Small intestine (tissue), 7 donors: ENCODE results near the gene ABT1. TPM values are rescaled to one million over a fixed set of nuclear protein-coding genes. Genes with fewer than 3 reads are reported as not detected.

ENCODE experiments used
- DNase-seq, 2 donors: peaks; one replicate each; pipeline versions ENCODE4 v3.0.0 to v3.0.0-alpha.2; 2013
- FAIRE-seq: peaks from 2 replicates; lab custom pipeline; 2012; peaks lifted over from hg19 to GRCh38; lab: Jason Lieb, UNC
- H3K27ac ChIP-seq, 3 donors: one replicate each; pipeline ENCODE4 v1.5.1; 2013; ENCODE audit warnings: low read length in 2 of 3, mild to moderate bottlenecking in 2 of 3, control low read depth in 1 of 3, inconsistent platforms in 1 of 3, low read depth in 1 of 3, moderate library complexity in 1 of 3
- H3K27me3 ChIP-seq, 3 donors: one replicate each; pipeline ENCODE4 v1.6.1; 2013; ENCODE audit warnings: low read length in 3 of 3, inconsistent platforms in 1 of 3; ENCODE audit not compliant: control insufficient read depth in 3 of 3, insufficient read depth in 3 of 3
- H3K36me3 ChIP-seq, 3 donors: one replicate each; pipeline ENCODE4 v1.6.1; 2013; ENCODE audit warnings: low read length in 3 of 3, inconsistent platforms in 1 of 3, low read depth in 1 of 3, mild to moderate bottlenecking in 1 of 3, moderate library complexity in 1 of 3; ENCODE audit not compliant: control insufficient read depth in 3 of 3, insufficient read depth in 2 of 3
- H3K4me1 ChIP-seq, 3 donors: one replicate each; pipeline ENCODE4 v1.6.1; 2013; ENCODE audit warnings: low read length in 2 of 3, inconsistent platforms in 1 of 3, low read depth in 1 of 3, mild to moderate bottlenecking in 1 of 3, moderate library complexity in 1 of 3; ENCODE audit not compliant: control insufficient read depth in 3 of 3, insufficient read depth in 2 of 3
- H3K4me3 ChIP-seq, 3 donors: one replicate each; pipeline ENCODE4 v1.5.1; 2013; ENCODE audit warnings: low read length in 3 of 3, control low read depth in 1 of 3, inconsistent platforms in 1 of 3, low read depth in 1 of 3, mild to moderate bottlenecking in 1 of 3, moderate library complexity in 1 of 3
- H3K9me3 ChIP-seq, 2 donors: one replicate each; pipeline ENCODE4 v1.6.1; 2013; ENCODE audit warnings: low read depth in 1 of 2, low read length in 1 of 2; ENCODE audit not compliant: control insufficient read depth in 2 of 2, insufficient read depth in 1 of 2
- WGBS, 3 donors: extraction: QIAGEN DNeasy Blood & Tissue Kit; methylation state at CpG; one replicate each; pipeline ENCODE4 v1.1.7; 2013; 5-methylcytosine and 5-hydroxymethylcytosine counted together
- polyA plus RNA-seq, 4 donors: library from polyadenylated mRNA; stranded (reverse) in 3 of 4; unstranded in 1 of 4; fragments of 200-250 nt in 3 of 4; fragments of 120-200 nt in 1 of 4; gene quantifications; one replicate each; pipeline versions ENCODE4 v1.2.1 to v1.2.3, GENCODE V29; 2013
- donor health status: healthy with polysubstance abuse.
- donor health status: control.
- donor health status: control.
- donor health status: Bipolar disorder and iron deficiency.
- donor health status: healthy.

Gene ABT1
- polyA plus RNA-seq, 4 donors: 16.4 to 20.9 (median 17.8) TPM

DNA sequence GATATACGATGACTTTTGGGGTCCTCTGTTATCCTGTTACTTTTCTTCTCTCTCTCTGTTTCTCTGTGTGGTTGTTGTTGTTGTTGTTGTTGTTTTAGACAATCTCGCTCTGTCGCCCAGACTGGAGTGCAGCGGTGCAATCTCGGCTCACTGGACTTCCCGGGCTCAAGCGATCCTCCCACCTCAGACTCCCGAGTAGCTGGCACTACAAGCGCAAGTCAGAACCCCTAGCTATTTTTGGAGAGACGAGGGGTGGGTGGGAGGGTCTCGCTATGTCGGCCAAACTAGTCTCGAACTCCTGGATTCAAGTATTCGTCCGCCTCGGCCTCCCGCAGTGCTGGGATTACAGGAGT, 19.1 kb upstream of the ABT1 start:
- Histone ChIP-seq H3K4me1 (peaks cover 0 to 7% (median 3%) of the 10 kb centered on the region in 3 donors), H3K4me3 (peak overlapping the region in 1 of 3 donors; percentile 34), H3K9me3 (peaks cover 0 to 14% of the 10 kb centered on the region in 2 donors), H3K27ac (no peak overlapping the region), H3K36me3 (no peaks in the 10 kb centered on the region), H3K27me3 (peaks cover 0 to 43% (median 7%) of the 10 kb centered on the region in 3 donors)
- 15 to 31% (median 26%) methylated on average over 14 to 17 of the region's 17 CpGs for WGBS, 3 donors
- DNase-seq (no peak), FAIRE-seq (no peak)

DNA sequence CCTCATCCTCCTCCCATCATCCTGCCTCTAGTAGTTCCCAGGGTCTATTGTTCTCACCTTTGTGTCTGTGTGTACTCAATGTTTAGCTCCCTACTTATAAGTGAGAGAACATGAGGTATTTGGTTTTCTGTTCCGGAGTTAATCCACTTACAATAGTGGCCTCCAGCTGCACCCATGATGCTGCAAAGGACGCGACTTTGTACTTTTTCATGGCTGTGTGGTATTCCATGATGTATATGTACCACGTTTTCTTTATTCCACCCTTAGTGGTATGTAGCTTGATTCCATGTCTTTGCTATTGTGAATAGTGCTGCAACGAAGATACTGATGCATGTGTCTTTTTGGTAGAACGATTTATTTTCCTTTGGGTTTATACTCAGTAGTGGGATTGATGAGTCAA, 18.5 kb upstream of the ABT1 start:
- peaks cover 0 to 7% (median 3%) of the 10 kb centered on the region in 3 donors for H3K4me1 ChIP-seq
- H3K9me3 ChIP-seq: peaks cover 0 to 14% of the 10 kb centered on the region in 2 donors
- DNase-seq: no peak
- no peak overlapping the region for H3K4me3 ChIP-seq
- peaks cover 0 to 48% (median 9%) of the 10 kb centered on the region in 3 donors for H3K27me3 ChIP-seq
- no peak overlapping the region for H3K27ac ChIP-seq
- whole genome bisulfite sequencing, 3 donors: 83 to 90% (median 87%) methylated on average over 6 of the region's 6 CpGs
- no peak for FAIRE-seq
- no peaks in the 10 kb centered on the region for H3K36me3 ChIP-seq

- Histone ChIP-seq H3K36me3 (no peaks in the 10 kb centered on the region), H3K9me3 (peaks cover 0 to 14% of the 10 kb centered on the region in 2 donors), H3K27ac (no peak overlapping the region), H3K27me3 (peaks cover 0 to 52% (median 9%) of the 10 kb centered on the region in 3 donors), H3K4me3 (no peak overlapping the region), H3K4me1 (peaks cover 0 to 7% (median 3%) of the 10 kb centered on the region in 3 donors)
- no peak for DNase-seq
- 85 to 100% (median 100%) methylated on average over 1 of the region's 1 CpG for WGBS, 3 donors
- no peak for FAIRE-seq
Measured at GRCh38 chr6:26578741-26579140, 18.0 kb upstream of the ABT1 start.

DNA sequence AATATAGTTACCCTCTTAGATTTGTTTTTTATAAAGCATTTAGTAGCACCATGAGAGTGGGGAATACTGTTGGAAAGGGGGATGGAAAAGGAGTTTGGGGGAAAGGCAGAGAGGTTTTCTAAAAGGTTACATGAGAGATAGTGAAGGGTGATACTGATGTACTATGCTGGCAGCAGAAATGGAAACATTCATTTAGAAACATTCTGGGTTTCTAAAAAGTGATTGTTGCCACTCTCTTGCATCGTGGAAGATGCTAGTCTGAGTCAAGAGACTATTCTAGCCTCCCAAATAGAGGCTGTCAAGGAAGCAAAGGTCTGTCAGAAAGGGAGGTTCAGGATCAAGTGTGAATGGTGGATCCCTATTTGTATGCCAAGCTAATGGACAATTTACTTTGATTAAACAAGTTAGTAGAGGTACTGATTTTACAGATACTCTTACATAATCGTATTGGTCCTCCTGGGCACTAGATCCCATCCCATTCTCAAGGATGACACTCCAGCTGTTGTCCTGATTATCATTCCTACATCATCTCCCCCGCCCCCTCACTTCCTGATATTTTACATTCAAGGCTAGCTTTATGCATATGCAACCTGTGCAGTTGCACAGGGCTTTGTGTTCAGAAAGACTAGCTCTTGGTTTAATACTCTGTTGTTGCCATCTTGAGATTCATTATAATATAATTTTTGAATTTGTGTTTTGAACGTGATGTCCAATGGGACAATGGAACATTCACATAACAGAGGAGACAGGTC, 15.4 kb upstream of the ABT1 start:
- Histone ChIP-seq H3K36me3 (no peaks in the 10 kb centered on the region), H3K9me3 (peaks cover 0 to 10% of the 10 kb centered on the region in 2 donors), H3K4me1 (peaks cover 0 to 7% (median 3%) of the 10 kb centered on the region in 3 donors), H3K27ac (no peak overlapping the region), H3K27me3 (peaks cover 0 to 46% (median 12%) of the 10 kb centered on the region in 3 donors), H3K4me3 (no peak overlapping the region)
- no peak for DNase-seq
- 52 to 65% (median 56%) methylated on average over 4 of the region's 4 CpGs for WGBS, 3 donors
- no peak for FAIRE-seq

- H3K4me3 ChIP-seq: no peak overlapping the region
- no peak overlapping the region for H3K27ac ChIP-seq
- peaks cover 0 to 33% (median 3%) of the 10 kb centered on the region in 3 donors for H3K27me3 ChIP-seq
- 92 to 93% (median 92%) methylated on average over 21 of the region's 21 CpGs for WGBS, 3 donors
- H3K4me1 ChIP-seq: no peaks in the 10 kb centered on the region
- DNase-seq: no peak
- H3K36me3 ChIP-seq: no peaks in the 10 kb centered on the region
- no peak for FAIRE-seq
- no peaks in the 10 kb centered on the region for H3K9me3 ChIP-seq
Measured at GRCh38 chr6:26588965-26589364, 7.8 kb upstream of the ABT1 start.

- Histone ChIP-seq H3K4me1 (peaks cover 0 to 1% (median under 1%) of the 10 kb centered on the region in 3 donors), H3K27ac (no peak overlapping the region), H3K36me3 (no peaks in the 10 kb centered on the region), H3K4me3 (no peak overlapping the region), H3K27me3 (peaks cover 0 to 31% (median 2%) of the 10 kb centered on the region in 3 donors), H3K9me3 (no peaks in the 10 kb centered on the region)
- DNase-seq: no peak
- FAIRE-seq: no peak
- WGBS, 3 donors: 49 to 57% (median 51%) methylated on average over 4 of the region's 4 CpGs
Measured at GRCh38 chr6:26592649-26593048, 4.1 kb upstream of the ABT1 start.

DNA sequence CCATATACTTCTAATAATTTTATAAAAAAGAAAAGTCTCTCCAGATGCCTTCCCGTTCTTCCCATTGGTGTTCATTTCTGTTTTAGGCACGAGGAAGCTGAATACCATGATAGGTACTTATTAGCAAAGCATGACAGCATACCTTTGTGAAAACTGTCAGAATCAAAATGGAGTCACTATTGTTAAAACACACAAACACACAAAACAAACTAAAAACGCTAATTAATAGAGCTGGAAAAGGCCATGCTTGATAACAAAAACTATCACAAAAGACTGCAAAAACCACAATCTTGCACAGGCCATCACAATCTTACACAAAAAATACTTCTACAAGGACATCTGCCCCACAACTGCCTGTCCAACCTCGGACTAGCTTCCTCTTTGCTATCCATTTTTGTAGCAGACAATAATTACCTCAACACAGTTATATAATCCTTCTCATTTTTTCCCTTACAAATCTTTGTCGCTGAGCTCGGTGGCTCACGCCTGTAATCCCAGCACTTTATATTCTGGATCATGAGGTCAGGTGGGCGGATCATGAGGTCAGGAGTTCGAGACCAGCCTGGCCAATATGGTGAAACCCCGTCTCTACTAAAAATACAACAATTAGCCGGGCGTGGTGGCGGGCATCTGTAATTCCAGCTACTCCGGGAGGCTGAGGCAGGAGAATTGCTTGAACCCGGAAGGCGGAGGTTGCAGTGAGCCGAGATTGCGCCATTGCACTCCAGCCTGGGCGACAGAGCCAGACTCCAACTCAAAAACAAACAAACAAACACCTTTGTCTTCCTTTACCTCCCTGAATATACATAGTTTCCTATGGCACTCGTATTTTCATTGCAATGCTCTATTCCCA, 3.2 kb upstream of the ABT1 start:
- FAIRE-seq (no peak), DNase-seq (no peak)
- Histone ChIP-seq H3K4me1 (peaks cover 2 to 6% (median 5%) of the 10 kb centered on the region in 3 donors), H3K27ac (no peak overlapping the region), H3K9me3 (no peaks in the 10 kb centered on the region), H3K27me3 (peaks cover 0 to 31% (median 2%) of the 10 kb centered on the region in 3 donors), H3K4me3 (no peak overlapping the region), H3K36me3 (peaks cover 0 to 7% (median 3%) of the 10 kb centered on the region in 3 donors)
- 33 to 44% (median 40%) methylated on average over 20 of the region's 20 CpGs for WGBS, 3 donors

- 29 to 56% (median 36%) methylated on average over 6 of the region's 6 CpGs for WGBS, 3 donors
- FAIRE-seq (no peak), DNase-seq (no peak)
- H3K4me3 ChIP-seq: no peak overlapping the region
- peaks cover 2 to 6% (median 5%) of the 10 kb centered on the region in 3 donors for H3K4me1 ChIP-seq
- H3K36me3 ChIP-seq: peaks cover 0 to 10% (median 7%) of the 10 kb centered on the region in 3 donors
- peaks cover 0 to 31% (median 2%) of the 10 kb centered on the region in 3 donors for H3K27me3 ChIP-seq
- H3K27ac ChIP-seq: no peak overlapping the region
- H3K9me3 ChIP-seq: no peaks in the 10 kb centered on the region
Measured at GRCh38 chr6:26594131-26594498, 2.6 kb upstream of the ABT1 start.
